ENCODE measurements around the gene AUTS2. TPM values are rescaled to one million over a fixed set of nuclear protein-coding genes. Genes with fewer than 3 reads are reported as not detected.

The AUTS2 gene
- total and polyA plus RNA-seq, 10 of the 15 experiments (the other 5 are each of a cell fraction or from before 2014, with no cell fraction given) = 6.4 to 55.6 (median 21.6) TPM

DNA sequence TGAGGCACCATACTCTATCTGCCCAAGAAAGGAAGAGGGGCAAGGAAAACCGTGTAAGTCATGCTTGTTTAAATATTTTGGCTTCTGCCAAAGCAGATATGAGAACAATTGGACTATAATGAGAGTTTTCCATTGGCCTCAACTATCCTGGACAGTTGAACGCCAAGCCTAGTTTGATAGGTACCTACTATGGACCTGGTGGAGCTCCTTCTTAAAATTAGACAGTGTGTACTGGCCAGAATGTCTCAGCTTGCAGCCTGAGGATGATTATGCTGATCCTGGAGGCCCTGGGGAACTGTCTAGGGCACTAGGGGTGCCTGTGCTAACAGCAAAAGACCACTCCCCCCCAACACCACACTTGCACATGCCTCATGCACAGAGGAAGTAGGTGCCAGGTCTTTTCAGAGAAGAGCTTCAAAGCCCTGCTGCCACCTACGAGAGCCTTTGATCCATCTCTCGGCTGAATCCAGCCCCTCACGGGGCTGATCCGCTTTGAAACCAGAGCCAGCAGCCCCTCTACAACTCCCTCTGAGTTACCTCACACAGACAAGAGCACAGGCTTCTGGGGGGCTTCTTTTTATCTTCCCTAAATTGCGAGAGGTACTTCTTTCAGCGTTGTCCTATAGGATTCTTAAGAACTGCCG lies 1059.8 kb downstream of the AUTS2 start (continued):
- TF ChIP-seq, protein P1, sequence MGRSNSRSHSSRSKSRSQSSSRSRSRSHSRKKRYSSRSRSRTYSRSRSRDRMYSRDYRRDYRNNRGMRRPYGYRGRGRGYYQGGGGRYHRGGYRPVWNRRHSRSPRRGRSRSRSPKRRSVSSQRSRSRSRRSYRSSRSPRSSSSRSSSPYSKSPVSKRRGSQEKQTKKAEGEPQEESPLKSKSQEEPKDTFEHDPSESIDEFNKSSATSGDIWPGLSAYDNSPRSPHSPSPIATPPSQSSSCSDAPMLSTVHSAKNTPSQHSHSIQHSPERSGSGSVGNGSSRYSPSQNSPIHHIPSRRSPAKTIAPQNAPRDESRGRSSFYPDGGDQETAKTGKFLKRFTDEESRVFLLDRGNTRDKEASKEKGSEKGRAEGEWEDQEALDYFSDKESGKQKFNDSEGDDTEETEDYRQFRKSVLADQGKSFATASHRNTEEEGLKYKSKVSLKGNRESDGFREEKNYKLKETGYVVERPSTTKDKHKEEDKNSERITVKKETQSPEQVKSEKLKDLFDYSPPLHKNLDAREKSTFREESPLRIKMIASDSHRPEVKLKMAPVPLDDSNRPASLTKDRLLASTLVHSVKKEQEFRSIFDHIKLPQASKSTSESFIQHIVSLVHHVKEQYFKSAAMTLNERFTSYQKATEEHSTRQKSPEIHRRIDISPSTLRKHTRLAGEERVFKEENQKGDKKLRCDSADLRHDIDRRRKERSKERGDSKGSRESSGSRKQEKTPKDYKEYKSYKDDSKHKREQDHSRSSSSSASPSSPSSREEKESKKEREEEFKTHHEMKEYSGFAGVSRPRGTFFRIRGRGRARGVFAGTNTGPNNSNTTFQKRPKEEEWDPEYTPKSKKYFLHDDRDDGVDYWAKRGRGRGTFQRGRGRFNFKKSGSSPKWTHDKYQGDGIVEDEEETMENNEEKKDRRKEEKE (IDR thresholded peaks at IDR 0.05) = no peak

DNA sequence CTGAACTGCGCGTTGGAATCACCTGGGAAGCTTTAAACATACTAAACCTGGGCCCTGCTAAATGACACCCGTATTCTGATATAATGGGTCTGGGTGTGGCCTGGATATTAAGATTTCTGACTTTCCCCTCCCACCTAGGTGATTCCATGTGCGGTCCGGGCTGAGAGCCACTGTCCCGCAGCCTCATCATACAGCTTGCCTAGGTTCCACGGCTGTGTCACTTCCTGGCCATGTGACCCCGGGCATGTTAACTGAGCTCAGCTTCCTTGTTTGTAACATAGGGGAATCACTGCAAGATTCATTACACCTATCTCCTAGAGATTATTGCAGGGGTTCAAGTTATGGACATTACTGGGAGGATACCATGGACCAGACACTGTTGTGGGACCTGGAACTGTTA lies 1061.0 kb downstream of the AUTS2 start:
- Histone ChIP-seq H3K4me3 (no peak overlapping the region), H3K4me1 (ENCODE audit: control insufficient read depth, insufficient read depth, low read length) (no peaks in the 10 kb centered on the region), H4K20me1 (ENCODE audit: control insufficient read depth, insufficient read depth) (no peaks in the 10 kb centered on the region), H3K9ac (ENCODE audit: control insufficient read depth, insufficient read depth, low read length) (no peak overlapping the region), H3K36me3 (ENCODE audit: control insufficient read depth in 2 of 2, insufficient read depth in 2 of 2, low read length in 1 of 2) (peaks cover 0 to 8% of the 10 kb centered on the region in 2 experiments; a peak in 2 of 4 replicates), H3K9me3 (replicated peaks; ENCODE audit: control insufficient read depth, insufficient read depth, low read length) (no peaks in the 10 kb centered on the region), H3K27ac (ENCODE audit: control insufficient read depth, insufficient read depth) (no peak overlapping the region), H3K4me2 (ENCODE audit: control insufficient read depth, insufficient read depth) (no peak overlapping the region), H3K79me2 (ENCODE audit: control insufficient read depth, insufficient read depth, low read length) (no peaks in the 10 kb centered on the region), H2AFZ (ENCODE audit: control insufficient read depth, low read depth, low read length) (no peak overlapping the region), H3K27me3 (replicated peaks in 1 of 2; ENCODE audit: control insufficient read depth in 2 of 2, insufficient read depth in 2 of 2, low read length in 1 of 2) (no peaks in the 10 kb centered on the region)
- no peak for ATAC-seq
- RAD21 ChIA-PET (ENCODE audit: unreplicated experiment) = no interaction called here
- BruUV-seq (replicated peaks) = no TSS peak
- DNase-seq (ENCODE audit: low read depth, low spot score) = no peak
- CTCF ChIA-PET = no interaction called here
- FAIRE-seq = no peak
- intact Hi-C loops (cut with micrococcal nuclease; ENCODE audit: unreplicated experiment) (no loop called here), in situ Hi-C loops (cut with MboI) (no loop called here)
- WGBS (ENCODE audit: insufficient coverage, insufficient replicate concordance, low lambda C conversion rate, missing lambda C conversion rate) = 91% methylated on average over 8 of the region's 8 CpGs
- POLR2A ChIA-PET = no interaction called here
- SMC1A ChIA-PET (ENCODE audit: uncharacterized antibody, unreplicated experiment) = no interaction called here
- TF ChIP-seq, protein P2, sequence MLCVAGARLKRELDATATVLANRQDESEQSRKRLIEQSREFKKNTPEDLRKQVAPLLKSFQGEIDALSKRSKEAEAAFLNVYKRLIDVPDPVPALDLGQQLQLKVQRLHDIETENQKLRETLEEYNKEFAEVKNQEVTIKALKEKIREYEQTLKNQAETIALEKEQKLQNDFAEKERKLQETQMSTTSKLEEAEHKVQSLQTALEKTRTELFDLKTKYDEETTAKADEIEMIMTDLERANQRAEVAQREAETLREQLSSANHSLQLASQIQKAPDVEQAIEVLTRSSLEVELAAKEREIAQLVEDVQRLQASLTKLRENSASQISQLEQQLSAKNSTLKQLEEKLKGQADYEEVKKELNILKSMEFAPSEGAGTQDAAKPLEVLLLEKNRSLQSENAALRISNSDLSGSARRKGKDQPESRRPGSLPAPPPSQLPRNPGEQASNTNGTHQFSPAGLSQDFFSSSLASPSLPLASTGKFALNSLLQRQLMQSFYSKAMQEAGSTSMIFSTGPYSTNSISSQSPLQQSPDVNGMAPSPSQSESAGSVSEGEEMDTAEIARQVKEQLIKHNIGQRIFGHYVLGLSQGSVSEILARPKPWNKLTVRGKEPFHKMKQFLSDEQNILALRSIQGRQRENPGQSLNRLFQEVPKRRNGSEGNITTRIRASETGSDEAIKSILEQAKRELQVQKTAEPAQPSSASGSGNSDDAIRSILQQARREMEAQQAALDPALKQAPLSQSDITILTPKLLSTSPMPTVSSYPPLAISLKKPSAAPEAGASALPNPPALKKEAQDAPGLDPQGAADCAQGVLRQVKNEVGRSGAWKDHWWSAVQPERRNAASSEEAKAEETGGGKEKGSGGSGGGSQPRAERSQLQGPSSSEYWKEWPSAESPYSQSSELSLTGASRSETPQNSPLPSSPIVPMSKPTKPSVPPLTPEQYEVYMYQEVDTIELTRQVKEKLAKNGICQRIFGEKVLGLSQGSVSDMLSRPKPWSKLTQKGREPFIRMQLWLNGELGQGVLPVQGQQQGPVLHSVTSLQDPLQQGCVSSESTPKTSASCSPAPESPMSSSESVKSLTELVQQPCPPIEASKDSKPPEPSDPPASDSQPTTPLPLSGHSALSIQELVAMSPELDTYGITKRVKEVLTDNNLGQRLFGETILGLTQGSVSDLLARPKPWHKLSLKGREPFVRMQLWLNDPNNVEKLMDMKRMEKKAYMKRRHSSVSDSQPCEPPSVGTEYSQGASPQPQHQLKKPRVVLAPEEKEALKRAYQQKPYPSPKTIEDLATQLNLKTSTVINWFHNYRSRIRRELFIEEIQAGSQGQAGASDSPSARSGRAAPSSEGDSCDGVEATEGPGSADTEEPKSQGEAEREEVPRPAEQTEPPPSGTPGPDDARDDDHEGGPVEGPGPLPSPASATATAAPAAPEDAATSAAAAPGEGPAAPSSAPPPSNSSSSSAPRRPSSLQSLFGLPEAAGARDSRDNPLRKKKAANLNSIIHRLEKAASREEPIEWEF (IDR thresholded peaks at IDR 0.05; ENCODE audit: insufficient replicate concordance, low read depth, low read length) = no peak
- TF ChIP-seq RAD51 (IDR thresholded peaks at IDR 0.05) (no peak), CREM (IDR thresholded peaks at IDR 0.05; ENCODE audit: low read depth) (no peak), RCOR1 (conservative IDR thresholded peaks at IDR 0.05; ENCODE audit: low read depth, low read length) (no peak), SIX5 (IDR thresholded peaks at IDR 0.05; ENCODE audit: low read depth, low read length, severe bottlenecking) (no peak)
- TF ChIP-seq, protein P3, sequence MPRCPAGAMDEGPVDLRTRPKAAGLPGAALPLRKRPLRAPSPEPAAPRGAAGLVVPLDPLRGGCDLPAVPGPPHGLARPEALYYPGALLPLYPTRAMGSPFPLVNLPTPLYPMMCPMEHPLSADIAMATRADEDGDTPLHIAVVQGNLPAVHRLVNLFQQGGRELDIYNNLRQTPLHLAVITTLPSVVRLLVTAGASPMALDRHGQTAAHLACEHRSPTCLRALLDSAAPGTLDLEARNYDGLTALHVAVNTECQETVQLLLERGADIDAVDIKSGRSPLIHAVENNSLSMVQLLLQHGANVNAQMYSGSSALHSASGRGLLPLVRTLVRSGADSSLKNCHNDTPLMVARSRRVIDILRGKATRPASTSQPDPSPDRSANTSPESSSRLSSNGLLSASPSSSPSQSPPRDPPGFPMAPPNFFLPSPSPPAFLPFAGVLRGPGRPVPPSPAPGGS (IDR thresholded peaks at IDR 0.05; ENCODE audit: borderline replicate concordance, insufficient read depth, low read depth, low read length, poor library complexity, severe bottlenecking) = no peak
- TF ChIP-seq, protein P4, sequence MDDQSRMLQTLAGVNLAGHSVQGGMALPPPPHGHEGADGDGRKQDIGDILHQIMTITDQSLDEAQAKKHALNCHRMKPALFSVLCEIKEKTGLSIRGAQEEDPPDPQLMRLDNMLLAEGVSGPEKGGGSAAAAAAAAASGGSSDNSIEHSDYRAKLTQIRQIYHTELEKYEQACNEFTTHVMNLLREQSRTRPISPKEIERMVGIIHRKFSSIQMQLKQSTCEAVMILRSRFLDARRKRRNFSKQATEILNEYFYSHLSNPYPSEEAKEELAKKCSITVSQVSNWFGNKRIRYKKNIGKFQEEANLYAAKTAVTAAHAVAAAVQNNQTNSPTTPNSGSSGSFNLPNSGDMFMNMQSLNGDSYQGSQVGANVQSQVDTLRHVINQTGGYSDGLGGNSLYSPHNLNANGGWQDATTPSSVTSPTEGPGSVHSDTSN (IDR thresholded peaks at IDR 0.05; ENCODE audit: insufficient replicate concordance, low read depth, low read length) = no peak
- TF ChIP-seq, protein P5, sequence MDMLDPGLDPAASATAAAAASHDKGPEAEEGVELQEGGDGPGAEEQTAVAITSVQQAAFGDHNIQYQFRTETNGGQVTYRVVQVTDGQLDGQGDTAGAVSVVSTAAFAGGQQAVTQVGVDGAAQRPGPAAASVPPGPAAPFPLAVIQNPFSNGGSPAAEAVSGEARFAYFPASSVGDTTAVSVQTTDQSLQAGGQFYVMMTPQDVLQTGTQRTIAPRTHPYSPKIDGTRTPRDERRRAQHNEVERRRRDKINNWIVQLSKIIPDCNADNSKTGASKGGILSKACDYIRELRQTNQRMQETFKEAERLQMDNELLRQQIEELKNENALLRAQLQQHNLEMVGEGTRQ (IDR thresholded peaks at IDR 0.05; ENCODE audit: borderline replicate concordance, low read depth, low read length) = no peak

All from GM12878 (cell line).